ENCODE data around the gene NT5C. TPM values are rescaled to one million over a fixed set of nuclear protein-coding genes. Genes with fewer than 3 reads are reported as not detected.
A peak's percentile ranks its signal among the peaks of the same experiment; 100 is the strongest.
"Not testable (repeated sequence)": the region's sequence is repeated elsewhere in the genome, so short reads cannot be mapped to it uniquely, and the experiment has no call there.

The NT5C gene
- total RNA-seq, 1 donor from 2014 or later: 48.2 TPM

DNA sequence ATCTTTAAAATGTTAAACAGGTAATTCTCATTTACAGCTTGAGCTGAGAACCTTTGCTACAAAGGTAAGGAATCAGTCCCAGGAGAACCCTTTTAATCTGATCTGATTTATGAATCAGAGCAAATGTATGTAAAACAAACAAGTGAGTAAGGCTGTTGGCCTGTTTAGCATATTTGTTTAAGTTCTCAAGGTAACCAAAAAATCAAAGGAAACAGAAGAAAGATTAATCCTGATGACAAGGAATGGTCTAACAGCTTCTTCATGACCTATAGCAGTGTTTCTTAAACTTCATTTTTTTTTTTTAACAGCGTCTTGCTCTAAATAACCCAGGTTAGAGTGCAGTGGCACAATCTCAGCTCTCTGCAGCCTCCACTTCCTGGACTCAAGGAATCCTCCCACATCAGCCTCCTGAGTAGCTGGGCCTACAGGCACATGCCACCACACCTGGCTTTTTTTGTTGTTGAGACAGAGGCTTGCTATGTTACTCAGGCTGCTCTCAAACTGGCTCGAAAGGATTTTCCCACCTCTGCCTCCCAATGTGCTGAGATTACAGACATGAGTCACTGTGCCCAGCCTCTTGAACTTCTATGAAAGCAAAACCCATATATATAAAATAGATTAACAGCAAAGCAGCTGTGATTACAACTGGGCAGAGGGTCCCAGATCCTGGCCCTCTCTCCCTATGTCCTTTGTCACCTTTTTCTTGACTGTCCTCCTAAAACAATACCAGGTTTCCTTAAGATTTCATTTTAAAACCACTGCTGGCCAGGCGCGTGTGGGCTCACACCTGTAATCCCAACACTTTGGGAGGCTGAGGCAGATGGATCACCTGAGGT, 27.9 kb upstream of the NT5C start:
- Mint-ChIP-seq H3K9me3 (ENCODE audit: unreplicated experiment) (no peaks in the 10 kb centered on the region), H3K27ac (ENCODE audit: unreplicated experiment) (no peak overlapping the region), H3K4me1 (ENCODE audit: unreplicated experiment) (peaks cover 9% of the 10 kb centered on the region), H3K4me3 (ENCODE audit: unreplicated experiment) (no peak overlapping the region), H3K27me3 (ENCODE audit: unreplicated experiment) (no peaks in the 10 kb centered on the region), H3K36me3 (ENCODE audit: unreplicated experiment) (peaks cover 7% of the 10 kb centered on the region)
- no peak for DNase-seq (ENCODE audit: extremely low spot score, unreplicated experiment)
- TF ChIP-seq, protein P1, sequence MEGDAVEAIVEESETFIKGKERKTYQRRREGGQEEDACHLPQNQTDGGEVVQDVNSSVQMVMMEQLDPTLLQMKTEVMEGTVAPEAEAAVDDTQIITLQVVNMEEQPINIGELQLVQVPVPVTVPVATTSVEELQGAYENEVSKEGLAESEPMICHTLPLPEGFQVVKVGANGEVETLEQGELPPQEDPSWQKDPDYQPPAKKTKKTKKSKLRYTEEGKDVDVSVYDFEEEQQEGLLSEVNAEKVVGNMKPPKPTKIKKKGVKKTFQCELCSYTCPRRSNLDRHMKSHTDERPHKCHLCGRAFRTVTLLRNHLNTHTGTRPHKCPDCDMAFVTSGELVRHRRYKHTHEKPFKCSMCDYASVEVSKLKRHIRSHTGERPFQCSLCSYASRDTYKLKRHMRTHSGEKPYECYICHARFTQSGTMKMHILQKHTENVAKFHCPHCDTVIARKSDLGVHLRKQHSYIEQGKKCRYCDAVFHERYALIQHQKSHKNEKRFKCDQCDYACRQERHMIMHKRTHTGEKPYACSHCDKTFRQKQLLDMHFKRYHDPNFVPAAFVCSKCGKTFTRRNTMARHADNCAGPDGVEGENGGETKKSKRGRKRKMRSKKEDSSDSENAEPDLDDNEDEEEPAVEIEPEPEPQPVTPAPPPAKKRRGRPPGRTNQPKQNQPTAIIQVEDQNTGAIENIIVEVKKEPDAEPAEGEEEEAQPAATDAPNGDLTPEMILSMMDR (IDR thresholded peaks at IDR 0.05): no peak

DNA sequence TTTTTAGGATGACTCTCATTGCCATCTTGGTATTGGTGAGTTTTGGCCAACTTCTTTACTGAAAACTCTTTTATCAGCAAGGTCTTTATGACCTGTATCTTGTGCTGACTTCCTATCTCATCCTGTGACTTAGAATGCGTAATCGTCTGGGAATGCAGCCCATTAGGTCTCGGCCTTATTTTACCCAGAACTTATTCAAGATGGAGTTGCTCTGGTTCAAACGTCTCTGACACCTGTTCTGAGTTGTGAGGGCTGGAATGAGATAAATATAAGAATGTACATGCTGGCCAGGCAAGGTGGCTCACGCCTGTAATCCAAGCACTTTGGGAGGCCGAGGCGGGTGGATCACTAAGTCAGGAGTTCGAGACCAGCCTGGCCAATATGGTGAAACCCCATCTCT, 26.9 kb upstream of the NT5C start:
- H3K4me1 Mint-ChIP-seq (ENCODE audit: unreplicated experiment); H3K4me3 Mint-ChIP-seq (ENCODE audit: unreplicated experiment); DNase-seq (ENCODE audit: extremely low spot score, unreplicated experiment); H3K27me3 Mint-ChIP-seq (ENCODE audit: unreplicated experiment); H3K27ac Mint-ChIP-seq (ENCODE audit: unreplicated experiment); H3K9me3 Mint-ChIP-seq (ENCODE audit: unreplicated experiment); H3K36me3 Mint-ChIP-seq (ENCODE audit: unreplicated experiment): not testable (repeated sequence)

DNA sequence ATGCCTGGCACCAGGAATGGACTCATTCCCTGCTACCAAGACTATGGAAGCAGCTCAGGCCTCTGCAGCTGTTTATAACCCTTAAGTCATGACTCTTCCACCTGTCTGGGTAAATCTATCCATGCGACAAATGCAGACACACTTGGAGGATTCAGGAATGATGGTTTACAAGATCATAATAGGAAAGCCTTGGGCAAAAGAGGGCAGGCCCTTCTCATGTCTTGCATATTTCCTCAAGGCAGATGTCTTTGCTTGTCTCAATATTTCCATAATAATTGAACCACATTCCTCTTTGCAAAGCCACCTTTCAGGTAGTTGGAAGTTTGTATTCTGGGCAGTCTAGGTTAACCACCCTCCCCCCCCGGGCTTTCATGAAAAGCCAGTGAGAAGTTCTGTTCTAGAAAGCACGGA, 23.7 kb upstream of the NT5C start:
- no peak for DNase-seq (ENCODE audit: extremely low spot score, unreplicated experiment)
- peaks cover 2% of the 10 kb centered on the region for H3K36me3 Mint-ChIP-seq (ENCODE audit: unreplicated experiment)
- H3K4me1 Mint-ChIP-seq (ENCODE audit: unreplicated experiment): peaks cover 25% of the 10 kb centered on the region
- peak overlapping the region; percentile 85 for H3K4me3 Mint-ChIP-seq (ENCODE audit: unreplicated experiment)
- H3K9me3 Mint-ChIP-seq (ENCODE audit: unreplicated experiment): no peaks in the 10 kb centered on the region
- TF ChIP-seq, protein P1 (IDR thresholded peaks at IDR 0.05): no peak
- peak overlapping the region; percentile 82 for H3K27ac Mint-ChIP-seq (ENCODE audit: unreplicated experiment)
- no peaks in the 10 kb centered on the region for H3K27me3 Mint-ChIP-seq (ENCODE audit: unreplicated experiment)

DNA sequence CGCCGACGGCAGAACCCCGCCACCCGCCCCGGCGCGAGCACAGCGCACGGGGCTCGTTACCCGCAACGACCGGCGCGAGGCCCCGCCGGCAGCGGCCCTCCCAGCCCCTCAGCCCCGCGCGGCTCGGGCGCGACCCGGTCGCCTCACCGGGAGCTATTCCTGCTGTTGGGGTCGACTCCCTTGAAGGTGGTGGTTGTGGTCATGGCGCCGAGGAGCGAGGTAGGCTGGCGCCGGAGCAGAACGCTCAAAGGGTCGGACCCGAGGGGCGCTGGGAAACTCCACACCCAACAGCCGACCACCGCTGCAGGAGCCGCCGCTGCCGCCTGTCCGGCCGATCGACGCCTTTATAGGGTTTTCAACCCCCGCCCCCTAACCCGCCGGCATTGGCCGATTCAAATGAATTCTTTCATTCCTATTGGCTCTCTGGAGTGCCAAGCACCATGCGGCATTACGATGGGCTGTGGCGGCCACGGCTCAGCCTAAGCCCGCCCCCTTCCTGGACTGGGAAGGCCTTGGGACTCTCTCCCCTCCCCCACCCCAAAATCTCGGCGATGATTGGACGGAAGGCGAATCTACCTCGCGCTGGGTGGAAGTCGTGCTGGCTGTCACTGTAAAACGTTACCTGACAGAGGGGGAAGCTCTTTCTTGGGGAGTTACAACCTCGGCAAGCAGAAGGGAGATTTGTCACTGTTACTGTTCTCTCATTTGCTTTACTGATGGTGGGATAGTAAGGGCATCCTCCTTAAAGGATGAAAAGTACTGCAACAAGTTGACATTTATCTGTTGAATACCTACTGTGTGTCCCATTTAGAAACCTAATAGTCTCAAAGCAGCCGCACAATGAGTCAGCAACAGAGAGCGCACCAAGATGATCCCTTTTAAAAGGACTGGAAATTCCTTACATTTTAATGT, 22.9 kb upstream of the NT5C start, which contains the start of gene JPT1:
Gene JPT1, minus strand, starts transcription at position 318 of the 912 bp plus-strand sequence. Its CDS starts 115 bp downstream, at position 203.
- Mint-ChIP-seq H3K27ac (ENCODE audit: unreplicated experiment) (peak within 1 kb of the TSS; percentile 85), H3K4me1 (ENCODE audit: unreplicated experiment) (peaks cover 29% of the 10 kb centered on the region), H3K4me3 (ENCODE audit: unreplicated experiment) (peak within 1 kb of the TSS; percentile 89), H3K36me3 (ENCODE audit: unreplicated experiment) (peaks cover 2% of the 10 kb centered on the region), H3K9me3 (ENCODE audit: unreplicated experiment) (no peaks in the 10 kb centered on the region), H3K27me3 (ENCODE audit: unreplicated experiment) (no peaks in the 10 kb centered on the region)
- peak; percentile 99 for DNase-seq (ENCODE audit: extremely low spot score, unreplicated experiment)
- TF ChIP-seq, protein P1 (IDR thresholded peaks at IDR 0.05): no peak

DNA sequence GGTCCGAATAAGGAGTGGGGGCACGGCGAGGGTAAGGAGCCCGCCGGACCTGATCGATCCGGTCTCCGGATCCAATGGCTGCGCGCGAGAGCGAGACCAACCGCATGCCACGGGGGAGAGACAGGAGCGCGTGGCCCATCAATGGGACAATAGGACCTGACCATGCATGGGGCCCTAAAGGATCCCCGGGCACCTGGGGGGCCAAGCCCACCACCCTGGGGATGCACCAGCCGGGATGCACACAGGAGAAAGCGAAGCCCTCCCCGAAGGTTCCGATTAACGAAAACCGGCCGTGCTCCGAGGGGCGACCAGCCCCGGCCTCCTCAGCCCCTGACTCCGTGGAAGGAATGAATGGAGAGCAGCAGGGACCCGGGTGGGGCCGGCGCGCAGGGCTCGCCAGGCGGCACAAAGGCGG, 22.2 kb upstream of the NT5C start:
- Mint-ChIP-seq H3K9me3 (ENCODE audit: unreplicated experiment) (no peaks in the 10 kb centered on the region), H3K36me3 (ENCODE audit: unreplicated experiment) (peaks cover 2% of the 10 kb centered on the region), H3K27ac (ENCODE audit: unreplicated experiment) (peak overlapping the region; percentile 85), H3K4me1 (ENCODE audit: unreplicated experiment) (peaks cover 29% of the 10 kb centered on the region), H3K27me3 (ENCODE audit: unreplicated experiment) (no peaks in the 10 kb centered on the region), H3K4me3 (ENCODE audit: unreplicated experiment) (peak overlapping the region; percentile 89)
- TF ChIP-seq, protein P1 (IDR thresholded peaks at IDR 0.05): no peak
- DNase-seq (ENCODE audit: extremely low spot score, unreplicated experiment): no peak

Data from osteocyte (in vitro differentiated cells).